HEK293T (cell line): ENCODE results near the gene DLG4.
A peak's percentile ranks its signal among the peaks of the same experiment; 100 is the strongest.

Source experiments
- CTCF ChIA-PET: fragments of 350-600 bp; formaldehyde crosslinking; extraction: SDS; loops from one replicate; lab custom pipeline; 2021; ENCODE audit warnings: antibody characterized with exemption, inconsistent platforms; lab: Yijun Ruan, JAX
- POLR2A ChIA-PET: fragments of 350-600 bp; formaldehyde crosslinking; extraction: SDS; loops from one replicate; lab custom pipeline; 2020; ENCODE audit warnings: antibody characterized with exemption, inconsistent platforms; lab: Yijun Ruan, JAX
- DNase-seq: peaks from one replicate; pipeline ENCODE4 v3.0.0; 2012; ENCODE audit warnings: mixed read lengths; ENCODE audit errors: extremely low spot score
- ARNT ChIP-seq: fragments of 450-650 bp; IDR thresholded peaks from 2 replicates; pipeline ENCODE4 v1.6.1; 2017; ENCODE audit warnings: mild to moderate bottlenecking
- BHLHE40 ChIP-seq: fragments of 450-650 bp; IDR thresholded peaks from 2 replicates; pipeline ENCODE4 v1.6.1; 2016; ENCODE audit warnings: mild to moderate bottlenecking, moderate library complexity, borderline replicate concordance
- CTBP1 ChIP-seq: fragments of 450-650 bp; IDR thresholded peaks from 2 replicates; pipeline ENCODE4 v1.6.1; 2016; ENCODE audit warnings: borderline replicate concordance
- ELF4 ChIP-seq: fragments of 450-650 bp; IDR thresholded peaks from 2 replicates; pipeline ENCODE4 v1.6.1; 2017; ENCODE audit warnings: antibody characterized with exemption
- FOXA1 ChIP-seq: fragments of 450-650 bp; IDR thresholded peaks from 2 replicates; pipeline ENCODE4 v1.6.1; 2016; ENCODE audit warnings: mild to moderate bottlenecking
- FOXK2 ChIP-seq: fragments of 450-650 bp; IDR thresholded peaks from 2 replicates; pipeline ENCODE4 v1.6.1; 2016; ENCODE audit warnings: mild to moderate bottlenecking
- FOXM1 ChIP-seq: fragments of 450-650 bp; IDR thresholded peaks from 2 replicates; pipeline ENCODE4 v1.6.1; 2017; ENCODE audit warnings: mild to moderate bottlenecking, borderline replicate concordance
- HDGF ChIP-seq: fragments of 450-650 bp; IDR thresholded peaks from 2 replicates; pipeline ENCODE4 v1.6.1; 2017; ENCODE audit warnings: antibody characterized with exemption, borderline replicate concordance
- L3MBTL2 ChIP-seq: fragments of 450-650 bp; conservative IDR thresholded peaks from 2 replicates; pipeline ENCODE4 v1.6.1; 2016; ENCODE audit warnings: mild to moderate bottlenecking
- LEF1 ChIP-seq: fragments of 450-650 bp; IDR thresholded peaks from 2 replicates; pipeline ENCODE4 v1.6.1; 2017; ENCODE audit warnings: mild to moderate bottlenecking, borderline replicate concordance
- NFRKB ChIP-seq: fragments of 450-650 bp; IDR thresholded peaks from 2 replicates; pipeline ENCODE4 v1.6.1; 2016; ENCODE audit warnings: mild to moderate bottlenecking, moderate library complexity
- PKNOX1 ChIP-seq: fragments of 450-650 bp; IDR thresholded peaks from 2 replicates; pipeline ENCODE4 v1.6.1; 2016
- SP1 ChIP-seq: fragments of 450-650 bp; IDR thresholded peaks from 2 replicates; pipeline ENCODE4 v1.6.1; 2017
- SUZ12 ChIP-seq: fragments of 450-650 bp; IDR thresholded peaks from 2 replicates; pipeline ENCODE4 v1.6.1; 2016; ENCODE audit warnings: mild to moderate bottlenecking
- TARDBP ChIP-seq: fragments of 450-650 bp; IDR thresholded peaks from 2 replicates; pipeline ENCODE4 v1.6.1; 2016
- ZNF384 ChIP-seq: fragments of 450-650 bp; IDR thresholded peaks from 2 replicates; pipeline ENCODE4 v1.6.1; 2016

Gene DLG4

GRCh38 chr17:7215136-7215638 is 4.4 kb downstream of the DLG4 start:
- POLR2A ChIA-PET = interaction anchor here (1.1 to 3.3 kb wide), 5 partner anchors 24 to 180 kb away, joined by 4 to 13 read pairs (median 8); partner anchors contain the start of genes GABARAP, NEURL4, PHF23 and SLC16A13
- TF ChIP-seq SUZ12 (peak; percentile 95), ZNF384 (no peak)
- CTCF ChIA-PET = no interaction called here
- DNase-seq = no peak

- TF ChIP-seq FOXM1 (no peak), PKNOX1 (peak; percentile 77), HDGF (no peak), L3MBTL2 (peak; percentile 74), FOXK2 (no peak), FOXA1 (no peak), SP1 (no peak), NFRKB (no peak), ELF4 (no peak)
- POLR2A ChIA-PET = interaction anchor here (0.8 to 3.3 kb wide), 6 partner anchors 24 to 473 kb away, joined by 3 to 13 read pairs (median 6); partner anchors contain the start of genes CTDNEP1, ELP5, GABARAP and NEURL4
- CTCF ChIA-PET = interaction anchor here (0.7 to 1.3 kb wide), 4 partner anchors 10 to 82 kb away, joined by 3 to 5 read pairs (median 4); no protein-coding TSS in a partner anchor
- peak; percentile 96 for DNase-seq
These were observed 5.1 kb downstream of the DLG4 start for GRCh38 chr17:7214300-7215135.

GRCh38 chr17:7213895-7214299 is 5.7 kb downstream of the DLG4 start:
- POLR2A ChIA-PET = interaction anchor here (0.8 to 3.3 kb wide), 6 partner anchors 25 to 473 kb away, joined by 3 to 13 read pairs (median 6); partner anchors contain the start of genes CTDNEP1, ELP5, GABARAP and NEURL4
- CTCF ChIA-PET = interaction anchor here (0.7 to 1.3 kb wide), 4 partner anchors 9 to 83 kb away, joined by 3 to 5 read pairs (median 4); no protein-coding TSS in a partner anchor
- peak; percentile 77 for DNase-seq
- no peak for TF ChIP-seq NFRKB
- no peak for TF ChIP-seq PKNOX1
- no peak for TF ChIP-seq SUZ12
- TF ChIP-seq SP1 = no peak
- no peak for TF ChIP-seq BHLHE40
- TF ChIP-seq L3MBTL2 = no peak
- TF ChIP-seq ZNF384 = no peak
- TF ChIP-seq HDGF = no peak
- no peak for TF ChIP-seq ARNT
- no peak for TF ChIP-seq FOXA1
- TF ChIP-seq CTBP1 = no peak
- no peak for TF ChIP-seq FOXK2
- TF ChIP-seq ELF4 = no peak
- no peak for TF ChIP-seq TARDBP
- TF ChIP-seq FOXM1 = no peak
- TF ChIP-seq LEF1 = no peak

- TF ChIP-seq ARNT = no peak
- TF ChIP-seq NFRKB = no peak
- no peak for TF ChIP-seq L3MBTL2
- TF ChIP-seq HDGF = no peak
- no peak for TF ChIP-seq FOXK2
- no peak for TF ChIP-seq TARDBP
- TF ChIP-seq LEF1 = no peak
- TF ChIP-seq BHLHE40 = no peak
- no peak for TF ChIP-seq SUZ12
- TF ChIP-seq ZNF384 = no peak
- no peak for TF ChIP-seq ELF4
- TF ChIP-seq SP1 = no peak
- no peak for TF ChIP-seq PKNOX1
- TF ChIP-seq FOXA1 = no peak
- POLR2A ChIA-PET = no interaction called here
- CTCF ChIA-PET = no interaction called here
- no peak for DNase-seq
These were observed 8.0 kb downstream of the DLG4 start for GRCh38 chr17:7211491-7212273.

GRCh38 chr17:7208754-7209460 is 10.7 kb downstream of the DLG4 start:
- no peak for DNase-seq
- CTCF ChIA-PET = no interaction called here
- TF ChIP-seq SP1 (no peak), PKNOX1 (no peak), SUZ12 (no peak), FOXA1 (no peak), NFRKB (no peak), ARNT (no peak), TARDBP (no peak), LEF1 (no peak), FOXK2 (no peak), FOXM1 (no peak), BHLHE40 (no peak), HDGF (no peak), ZNF384 (no peak), CTBP1 (no peak), ELF4 (no peak), L3MBTL2 (no peak)
- POLR2A ChIA-PET = interaction anchor here (1.1 to 1.3 kb wide), 2 partner anchors 12 to 32 kb away, joined by 3 read pairs; no protein-coding TSS in a partner anchor
